Adipose tissue (tissue), 3 donors: ENCODE results near the gene MYO3B. TPM values are rescaled to one million over a fixed set of nuclear protein-coding genes. Genes with fewer than 3 reads are reported as not detected.
"Not testable (repeated sequence)": the region's sequence is repeated elsewhere in the genome, so short reads cannot be mapped to it uniquely, and the experiment has no call there.

Experiments
- H3K27ac ChIP-seq: one replicate; pipeline ENCODE4 v1.5.1; 2013; ENCODE audit warnings: low read depth, low read length
- WGBS, 3 donors: extraction: QIAGEN DNeasy Blood & Tissue Kit; methylation state at CpG; one replicate each; pipeline ENCODE4 v1.1.7; 2013; 5-methylcytosine and 5-hydroxymethylcytosine counted together
- polyA plus RNA-seq, 3 donors: library from polyadenylated mRNA; stranded (reverse); fragments of 200-250 nt; gene quantifications; one replicate each; pipeline ENCODE4 v1.2.3, GENCODE V29; 2013
- donor health status: healthy with polysubstance abuse.
- donor health status: Bipolar disorder and iron deficiency.
- donor health status: healthy.

Gene MYO3B
- polyA plus RNA-seq, 3 donors = 0.01 to 0.28 TPM; not detected in 1

- no peak overlapping the region for H3K27ac ChIP-seq
- 65 to 74% (median 71%) methylated on average over 6 of the region's 6 CpGs for WGBS, 3 donors
Observed at GRCh38 chr2:170270278-170270864, 92.4 kb downstream of the MYO3B start.

GRCh38 chr2:170271340-170271739 lies 93.4 kb downstream of the MYO3B start:
- no peak overlapping the region for H3K27ac ChIP-seq
- WGBS, 3 donors = 47 to 69% (median 57%) methylated on average over 1 of the region's 1 CpG

GRCh38 chr2:170276056-170276455 lies 98.1 kb downstream of the MYO3B start:
- WGBS, 3 donors = 55 to 71% (median 68%) methylated on average over 3 of the region's 3 CpGs

GRCh38 chr2:170276925-170277629 lies 99.1 kb downstream of the MYO3B start:
- H3K27ac ChIP-seq = no peak overlapping the region
- WGBS, 3 donors = 47 to 58% (median 55%) methylated on average over 2 of the region's 2 CpGs

More at GRCh38 chr2:170276056-170276455, 98.1 kb downstream of the MYO3B start:
- H3K27ac ChIP-seq = no peak overlapping the region

GRCh38 chr2:170277951-170278350 lies 100.0 kb downstream of the MYO3B start:
- WGBS, 3 donors = 87 to 92% (median 88%) methylated on average over 2 of the region's 2 CpGs
- no peak overlapping the region for H3K27ac ChIP-seq

- WGBS, 3 donors = 48 to 89% (median 89%) methylated on average over 2 of the region's 2 CpGs
- not testable (repeated sequence) for H3K27ac ChIP-seq
Observed at GRCh38 chr2:170279615-170280014, 101.7 kb downstream of the MYO3B start.

GRCh38 chr2:170282851-170283250 lies 104.9 kb downstream of the MYO3B start:
- WGBS, 3 donors = 42 to 53% (median 48%) methylated on average over 3 of the region's 3 CpGs
- no peak overlapping the region for H3K27ac ChIP-seq

- whole genome bisulfite sequencing, 3 donors = 90 to 97% (median 93%) methylated on average over 1 of the region's 1 CpG
- no peak overlapping the region for H3K27ac ChIP-seq
Observed at GRCh38 chr2:170284205-170284604, 106.3 kb downstream of the MYO3B start.

GRCh38 chr2:170288859-170289258 lies 110.9 kb downstream of the MYO3B start:
- H3K27ac ChIP-seq = no peak overlapping the region
- 65 to 74% (median 67%) methylated on average over 1 of the region's 1 CpG for WGBS, 3 donors

GRCh38 chr2:170291474-170291873 lies 113.5 kb downstream of the MYO3B start:
- WGBS, 3 donors = 60 to 79% (median 67%) methylated on average over 1 of the region's 1 CpG
- no peak overlapping the region for H3K27ac ChIP-seq

- H3K27ac ChIP-seq = no peak overlapping the region
- 55 to 89% (median 88%) methylated on average over 3 of the region's 3 CpGs for WGBS, 3 donors
Observed at GRCh38 chr2:170292415-170292814, 114.5 kb downstream of the MYO3B start.

- no peak overlapping the region for H3K27ac ChIP-seq
- 90 to 92% (median 91%) methylated on average over 3 of the region's 3 CpGs for WGBS, 3 donors
Observed at GRCh38 chr2:170297496-170297895, 119.5 kb downstream of the MYO3B start.

GRCh38 chr2:170298115-170298514 lies 120.2 kb downstream of the MYO3B start:
- no peak overlapping the region for H3K27ac ChIP-seq
- 75 to 81% (median 81%) methylated on average over 1 of the region's 1 CpG for WGBS, 3 donors

- H3K27ac ChIP-seq = no peak overlapping the region
Observed at GRCh38 chr2:170298861-170299429, 121.0 kb downstream of the MYO3B start.

GRCh38 chr2:170300993-170301392 lies 123.0 kb downstream of the MYO3B start:
- H3K27ac ChIP-seq = no peak overlapping the region
- 81 to 90% (median 89%) methylated on average over 1 of the region's 1 CpG for WGBS, 3 donors

- WGBS, 3 donors = 80 to 92% (median 81%) methylated on average over 5 of the region's 5 CpGs
- H3K27ac ChIP-seq = no peak overlapping the region
Observed at GRCh38 chr2:170301626-170302025, 123.7 kb downstream of the MYO3B start.

- 91 to 92% (median 91%) methylated on average over 2 of the region's 2 CpGs for WGBS, 3 donors
- H3K27ac ChIP-seq = no peak overlapping the region
Observed at GRCh38 chr2:170305711-170306110, 127.8 kb downstream of the MYO3B start.

- no peak overlapping the region for H3K27ac ChIP-seq
- 75 to 86% (median 81%) methylated on average over 5 of the region's 5 CpGs for WGBS, 3 donors
Observed at GRCh38 chr2:170306293-170306873, 128.4 kb downstream of the MYO3B start.

GRCh38 chr2:170307052-170307451 lies 129.1 kb downstream of the MYO3B start:
- WGBS, 3 donors = 52 to 85% (median 75%) methylated on average over 2 of the region's 2 CpGs
- H3K27ac ChIP-seq = no peak overlapping the region
